Neural progenitor cell (in vitro differentiated cells): ENCODE measurements around the gene MRPL50. TPM values are rescaled to one million over a fixed set of nuclear protein-coding genes. Genes with fewer than 3 reads are reported as not detected.

ENCODE experiments used
- DNase-seq: peaks from one replicate; pipeline ENCODE4 v3.0.0-alpha.2; 2016; ENCODE audit warnings: low spot score
- H2AFZ ChIP-seq: fragments of 200-600 bp; sonication (generic); replicated peaks from 2 replicates; pipeline ENCODE4 v1.6.1; 2016; ENCODE audit warnings: antibody characterized with exemption
- H3F3A ChIP-seq: fragments of 200-600 bp; sonication (generic); 2 replicates; pipeline ENCODE4 v1.6.1; 2016; ENCODE audit warnings: antibody characterized with exemption, low read depth
- H3K27ac ChIP-seq: fragments of 200-600 bp; sonication (generic); 2 replicates; pipeline ENCODE4 v1.5.1; 2016; ENCODE audit warnings: mild to moderate bottlenecking
- H3K27me3 ChIP-seq: fragments of 200-600 bp; sonication (generic); 2 replicates; pipeline ENCODE4 v1.6.1; 2016; ENCODE audit warnings: mild to moderate bottlenecking, moderate library complexity
- H3K36me3 ChIP-seq: fragments of 200-600 bp; sonication (generic); 2 replicates; pipeline ENCODE4 v1.5.1; 2016
- H3K4me1 ChIP-seq: fragments of 200-600 bp; sonication (generic); 2 replicates; pipeline ENCODE4 v1.6.1; 2016; ENCODE audit warnings: mixed run types
- H3K4me2 ChIP-seq: fragments of 200-600 bp; sonication (generic); 2 replicates; pipeline ENCODE4 v1.6.1; 2016
- H3K4me3 ChIP-seq: fragments of 200-600 bp; sonication (generic); 2 replicates; pipeline ENCODE4 v1.5.1; 2016
- H3K79me2 ChIP-seq: fragments of 200-600 bp; sonication (generic); 2 replicates; pipeline ENCODE4 v1.6.1; 2016; ENCODE audit warnings: low read depth
- H3K9ac ChIP-seq: fragments of 200-600 bp; sonication (generic); 2 replicates; pipeline ENCODE4 v1.6.1; 2016
- H3K9me3 ChIP-seq: fragments of 200-600 bp; sonication (generic); 2 replicates; pipeline ENCODE4 v1.5.1; 2016; ENCODE audit warnings: low read depth
- H4K20me1 ChIP-seq: fragments of 200-600 bp; sonication (generic); 2 replicates; pipeline ENCODE4 v1.6.1; 2016; ENCODE audit warnings: low read depth
- H3K27ac Mint-ChIP-seq: 3 replicates; pipeline ENCODE4 v1.8.0; 2021; ENCODE audit warnings: mixed read lengths
- H3K27me3 Mint-ChIP-seq: 2 replicates; pipeline ENCODE4 v1.8.0; 2022; ENCODE audit warnings: low read depth, mild to moderate bottlenecking, inconsistent platforms, moderate library complexity, mixed read lengths; ENCODE audit not compliant: insufficient read depth
- H3K36me3 Mint-ChIP-seq: 3 replicates; pipeline ENCODE4 v1.8.0; 2021; ENCODE audit warnings: mixed read lengths
- H3K4me1 Mint-ChIP-seq: 3 replicates; pipeline ENCODE4 v1.8.0; 2021; ENCODE audit warnings: mixed read lengths
- H3K4me3 Mint-ChIP-seq: 3 replicates; pipeline ENCODE4 v1.8.0; 2021; ENCODE audit warnings: mild to moderate bottlenecking, moderate library complexity, mixed read lengths
- H3K9me3 Mint-ChIP-seq: 3 replicates; pipeline ENCODE4 v1.8.0; 2020; ENCODE audit warnings: mixed read lengths
- EZH2 ChIP-seq: fragments of 200-600 bp; sonication (generic); IDR thresholded peaks from 2 replicates; pipeline ENCODE4 v1.6.1; 2017; ENCODE audit warnings: antibody characterized with exemption, mild to moderate bottlenecking, moderate library complexity
- EZH2phosphoT487 ChIP-seq: fragments of 200-600 bp; sonication (generic); IDR thresholded peaks from 2 replicates; pipeline ENCODE4 v1.6.1; 2017; ENCODE audit warnings: antibody characterized with exemption
- total RNA-seq: library from RNA; depleted of rRNA; stranded (reverse); fragments of >200 nt; gene quantifications from 2 replicates; pipeline ENCODE4 v1.2.3, GENCODE V29; 2015; ENCODE audit warnings: low replicate concordance
- TF ChIP-seq, protein P1 (sequence below): fragments of 200-600 bp; sonication (generic); IDR thresholded peaks from 2 replicates; pipeline ENCODE4 v1.5.1; 2017; ENCODE audit warnings: antibody characterized with exemption, mild to moderate bottlenecking

Gene MRPL50
- total RNA-seq, 1 donor from 2014 or later: 42.7 TPM

DNA sequence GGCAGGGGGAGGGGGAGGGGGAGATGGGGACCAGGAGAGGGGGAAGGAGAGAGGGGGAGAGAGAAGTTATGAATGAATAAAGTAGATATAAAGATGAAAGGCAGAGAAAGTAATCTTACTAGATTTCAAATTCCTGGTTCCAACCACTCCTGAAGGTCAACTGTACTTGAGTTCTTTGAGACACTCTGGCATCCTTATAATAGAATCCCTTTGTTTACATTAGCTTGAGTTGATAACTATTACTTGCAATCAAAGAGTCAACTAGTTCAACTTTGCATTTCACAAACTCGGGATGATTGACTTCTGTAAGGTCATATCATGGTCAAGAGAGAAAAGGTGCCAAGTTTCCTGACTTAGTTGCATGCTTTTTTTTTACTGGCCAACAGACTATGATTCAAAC, 55.8 kb downstream of the MRPL50 start:
- no peaks in the 10 kb centered on the region for H3K36me3 ChIP-seq
- Mint-ChIP-seq H3K4me1 (no peaks in the 10 kb centered on the region), H3K27ac (no peak overlapping the region), H3K27me3 (peaks cover 5% of the 10 kb centered on the region), H3K36me3 (no peaks in the 10 kb centered on the region), H3K4me3 (no peak overlapping the region), H3K9me3 (peaks cover 2% of the 10 kb centered on the region)
- no peaks in the 10 kb centered on the region for H3F3A ChIP-seq
- H3K9ac ChIP-seq: no peak overlapping the region
- no peak for DNase-seq
- H4K20me1 ChIP-seq: no peaks in the 10 kb centered on the region
- H3K4me3 ChIP-seq: no peak overlapping the region
- no peaks in the 10 kb centered on the region for H3K4me1 ChIP-seq
- H3K27me3 ChIP-seq: no peaks in the 10 kb centered on the region
- H3K4me2 ChIP-seq: no peak overlapping the region
- H3K9me3 ChIP-seq: no peaks in the 10 kb centered on the region
- H2AFZ ChIP-seq: no peak overlapping the region
- TF ChIP-seq EZH2phosphoT487 (no peak), EZH2 (no peak)
- TF ChIP-seq, protein P1, sequence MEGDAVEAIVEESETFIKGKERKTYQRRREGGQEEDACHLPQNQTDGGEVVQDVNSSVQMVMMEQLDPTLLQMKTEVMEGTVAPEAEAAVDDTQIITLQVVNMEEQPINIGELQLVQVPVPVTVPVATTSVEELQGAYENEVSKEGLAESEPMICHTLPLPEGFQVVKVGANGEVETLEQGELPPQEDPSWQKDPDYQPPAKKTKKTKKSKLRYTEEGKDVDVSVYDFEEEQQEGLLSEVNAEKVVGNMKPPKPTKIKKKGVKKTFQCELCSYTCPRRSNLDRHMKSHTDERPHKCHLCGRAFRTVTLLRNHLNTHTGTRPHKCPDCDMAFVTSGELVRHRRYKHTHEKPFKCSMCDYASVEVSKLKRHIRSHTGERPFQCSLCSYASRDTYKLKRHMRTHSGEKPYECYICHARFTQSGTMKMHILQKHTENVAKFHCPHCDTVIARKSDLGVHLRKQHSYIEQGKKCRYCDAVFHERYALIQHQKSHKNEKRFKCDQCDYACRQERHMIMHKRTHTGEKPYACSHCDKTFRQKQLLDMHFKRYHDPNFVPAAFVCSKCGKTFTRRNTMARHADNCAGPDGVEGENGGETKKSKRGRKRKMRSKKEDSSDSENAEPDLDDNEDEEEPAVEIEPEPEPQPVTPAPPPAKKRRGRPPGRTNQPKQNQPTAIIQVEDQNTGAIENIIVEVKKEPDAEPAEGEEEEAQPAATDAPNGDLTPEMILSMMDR: no peak
- no peaks in the 10 kb centered on the region for H3K79me2 ChIP-seq
- no peak overlapping the region for H3K27ac ChIP-seq

DNA sequence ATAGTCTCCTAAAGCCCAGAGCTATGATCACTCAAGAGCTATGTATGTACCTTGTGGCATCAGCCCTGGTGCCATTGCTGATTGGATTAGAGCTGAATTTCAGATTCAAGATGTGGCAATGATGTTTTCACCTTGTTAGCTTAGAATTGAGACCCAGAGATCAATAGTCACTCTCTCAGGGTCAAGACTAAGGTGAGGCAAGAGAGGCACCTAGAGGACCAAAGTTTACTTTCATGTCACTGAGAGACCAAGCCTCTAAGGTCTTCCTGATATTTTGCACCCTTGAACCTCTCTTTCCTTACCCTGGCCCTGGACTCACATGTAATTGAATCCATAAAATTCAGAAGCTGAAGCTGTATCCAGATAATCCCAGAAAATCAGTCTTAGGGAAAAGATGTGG, 56.5 kb downstream of the MRPL50 start:
- H3K36me3 Mint-ChIP-seq: no peaks in the 10 kb centered on the region
- H3K9me3 ChIP-seq: no peaks in the 10 kb centered on the region
- H3K27me3 Mint-ChIP-seq: peaks cover 5% of the 10 kb centered on the region
- H3K36me3 ChIP-seq: no peaks in the 10 kb centered on the region
- TF ChIP-seq EZH2 (no peak), EZH2phosphoT487 (no peak)
- TF ChIP-seq, protein P1: no peak
- no peak overlapping the region for H3K4me3 ChIP-seq
- H3F3A ChIP-seq: no peaks in the 10 kb centered on the region
- H3K27ac ChIP-seq: no peak overlapping the region
- no peak overlapping the region for H3K9ac ChIP-seq
- H3K9me3 Mint-ChIP-seq: peaks cover 2% of the 10 kb centered on the region
- H4K20me1 ChIP-seq: no peaks in the 10 kb centered on the region
- H2AFZ ChIP-seq: no peak overlapping the region
- no peak overlapping the region for H3K27ac Mint-ChIP-seq
- H3K27me3 ChIP-seq: no peaks in the 10 kb centered on the region
- H3K4me2 ChIP-seq: no peak overlapping the region
- DNase-seq: no peak
- no peaks in the 10 kb centered on the region for H3K79me2 ChIP-seq
- H3K4me3 Mint-ChIP-seq: no peak overlapping the region
- no peaks in the 10 kb centered on the region for H3K4me1 Mint-ChIP-seq
- H3K4me1 ChIP-seq: no peaks in the 10 kb centered on the region

Other genes with a start within 250 kb of the MRPL50 start
- gene BAAT, start 13.6 kb downstream of the MRPL50 start, total RNA-seq: 0.09 and 0.15 TPM in 2 replicates
- gene ZNF189, start 233 bp upstream of the MRPL50 start, total RNA-seq: 25.9 and 40.2 TPM in 2 replicates
- gene ALDOB, start 37.2 kb upstream of the MRPL50 start, total RNA-seq: not detected in 2 replicates
- 32.2 and 37.0 TPM in 2 replicates for gene RNF20, start 135.2 kb upstream of the MRPL50 start, total RNA-seq
- gene PPP3R2, start 196.4 kb upstream of the MRPL50 start, total RNA-seq: not detected in 2 replicates